MM.1S (cell line): ENCODE data around the gene NINL.

Source experiments
- EZH2 ChIP-seq: fragments of 300-600 bp; sonication (generic); optimal IDR thresholded peaks from 2 replicates; pipeline ENCODE3; 2017; ENCODE audit warnings: low read depth, mild to moderate bottlenecking, antibody characterized with exemption, low read length, mixed read lengths
- EZH2phosphoT487 ChIP-seq: fragments of 300-600 bp; sonication (generic); IDR thresholded peaks from 2 replicates; pipeline ENCODE4 v1.6.1; 2018; ENCODE audit warnings: antibody characterized with exemption, low read length
- TF ChIP-seq, protein P1 (sequence below): fragments of 300-600 bp; sonication (generic); IDR thresholded peaks from 2 replicates; pipeline ENCODE4 v1.5.1; 2016; ENCODE audit warnings: antibody characterized with exemption, low read length, mixed read lengths

DNA sequence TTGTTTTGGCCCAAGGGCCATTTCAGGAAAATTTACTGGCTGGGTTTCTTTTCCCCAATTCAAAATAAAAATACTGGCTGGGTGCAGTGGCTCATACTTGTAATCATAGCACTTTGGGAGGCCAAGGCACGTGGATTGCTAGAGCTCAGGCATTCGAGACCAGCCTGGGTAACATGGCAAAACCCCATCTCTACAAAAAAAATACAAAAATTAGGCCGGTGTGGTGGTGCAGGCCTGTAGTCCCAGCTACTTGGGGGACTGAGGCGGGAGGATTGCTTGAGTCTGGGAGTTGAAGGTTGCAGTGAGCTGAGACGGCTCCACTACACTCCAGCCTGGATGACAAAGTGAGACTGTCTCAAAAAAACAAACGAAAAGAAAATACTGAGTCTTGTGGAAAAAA lies 60.0 kb downstream of the NINL start:
- TF ChIP-seq, protein P1, sequence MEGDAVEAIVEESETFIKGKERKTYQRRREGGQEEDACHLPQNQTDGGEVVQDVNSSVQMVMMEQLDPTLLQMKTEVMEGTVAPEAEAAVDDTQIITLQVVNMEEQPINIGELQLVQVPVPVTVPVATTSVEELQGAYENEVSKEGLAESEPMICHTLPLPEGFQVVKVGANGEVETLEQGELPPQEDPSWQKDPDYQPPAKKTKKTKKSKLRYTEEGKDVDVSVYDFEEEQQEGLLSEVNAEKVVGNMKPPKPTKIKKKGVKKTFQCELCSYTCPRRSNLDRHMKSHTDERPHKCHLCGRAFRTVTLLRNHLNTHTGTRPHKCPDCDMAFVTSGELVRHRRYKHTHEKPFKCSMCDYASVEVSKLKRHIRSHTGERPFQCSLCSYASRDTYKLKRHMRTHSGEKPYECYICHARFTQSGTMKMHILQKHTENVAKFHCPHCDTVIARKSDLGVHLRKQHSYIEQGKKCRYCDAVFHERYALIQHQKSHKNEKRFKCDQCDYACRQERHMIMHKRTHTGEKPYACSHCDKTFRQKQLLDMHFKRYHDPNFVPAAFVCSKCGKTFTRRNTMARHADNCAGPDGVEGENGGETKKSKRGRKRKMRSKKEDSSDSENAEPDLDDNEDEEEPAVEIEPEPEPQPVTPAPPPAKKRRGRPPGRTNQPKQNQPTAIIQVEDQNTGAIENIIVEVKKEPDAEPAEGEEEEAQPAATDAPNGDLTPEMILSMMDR: no peak
- TF ChIP-seq EZH2 (no peak), EZH2phosphoT487 (no peak)
